Activated CD4-positive, alpha-beta T cell treated with anti-CD3 and anti-CD28 coated beads, Interleukin-2, amount 10 ng/mL, durations not matched to agents 24 days and 14 days (primary cell): ENCODE measurements around the gene DAB2. TPM values are rescaled to one million over a fixed set of nuclear protein-coding genes. Genes with fewer than 3 reads are reported as not detected.

Experiments used
- DNase-seq: peaks from one replicate; pipeline ENCODE4 v3.0.0; 2022
- H3K27ac Mint-ChIP-seq: one replicate; pipeline ENCODE4 v1.8.0; 2022; ENCODE audit warnings: mild to moderate bottlenecking, mixed read lengths
- H3K27me3 Mint-ChIP-seq: one replicate; pipeline ENCODE4 v1.8.0; 2022; ENCODE audit warnings: mixed read lengths
- H3K36me3 Mint-ChIP-seq: one replicate; pipeline ENCODE4 v1.8.0; 2022; ENCODE audit warnings: low read depth, mild to moderate bottlenecking, mixed read lengths
- H3K4me1 Mint-ChIP-seq: one replicate; pipeline ENCODE4 v1.8.0; 2021; ENCODE audit warnings: mixed read lengths
- H3K4me3 Mint-ChIP-seq: one replicate; pipeline ENCODE4 v1.8.0; 2022; ENCODE audit warnings: mild to moderate bottlenecking, moderate library complexity, mixed read lengths
- H3K9me3 Mint-ChIP-seq: one replicate; pipeline ENCODE4 v1.8.0; 2021; ENCODE audit warnings: mixed read lengths
- intact Hi-C: fragments of 100-400 bp; cut with micrococcal nuclease; formaldehyde crosslinking; loops from one replicate; pipeline ENCODE4 v1.15.1; 2023
- total RNA-seq: library from RNA; stranded (reverse); gene quantifications from 2 replicates; pipeline ENCODE4 v1.2.3, GENCODE V29; 2022

Gene DAB2
- not detected in 2 replicates for total RNA-seq

- Mint-ChIP-seq H3K36me3 (no peaks in the 10 kb centered on the region), H3K4me1 (peaks cover 6% of the 10 kb centered on the region), H3K9me3 (no peaks in the 10 kb centered on the region), H3K27me3 (peaks cover 65% of the 10 kb centered on the region), H3K4me3 (peak within 1 kb of the TSS; percentile 84), H3K27ac (no peak within 1 kb of the TSS)
- peak; percentile 79 for DNase-seq
- intact Hi-C loops = no loop called here
These were observed at the start of gene DAB2 for GRCh38 chr5:39424736-39425637. Gene DAB2, minus strand, starts transcription at chr5:39424980. Its CDS starts 30,660 bp downstream, at chr5:39394320.

- no peak overlapping the region for H3K4me3 Mint-ChIP-seq
- intact Hi-C loops = no loop called here
- no peaks in the 10 kb centered on the region for H3K4me1 Mint-ChIP-seq
- H3K36me3 Mint-ChIP-seq = no peaks in the 10 kb centered on the region
- no peak for DNase-seq
- H3K27ac Mint-ChIP-seq = no peak overlapping the region
- no peaks in the 10 kb centered on the region for H3K9me3 Mint-ChIP-seq
- H3K27me3 Mint-ChIP-seq = peaks cover 10% of the 10 kb centered on the region
These were observed 48.5 kb upstream of the DAB2 start for GRCh38 chr5:39473156-39473775.

GRCh38 chr5:39471836-39472508 is 47.2 kb upstream of the DAB2 start:
- Mint-ChIP-seq H3K9me3 (no peaks in the 10 kb centered on the region), H3K36me3 (no peaks in the 10 kb centered on the region), H3K4me1 (no peaks in the 10 kb centered on the region), H3K27me3 (peaks cover 10% of the 10 kb centered on the region), H3K27ac (no peak overlapping the region), H3K4me3 (no peak overlapping the region)
- DNase-seq = no peak
- intact Hi-C loops = no loop called here

GRCh38 chr5:39470811-39471210 is 46.0 kb upstream of the DAB2 start:
- no peak for DNase-seq
- intact Hi-C loops = no loop called here
- Mint-ChIP-seq H3K27ac (no peak overlapping the region), H3K4me3 (no peak overlapping the region), H3K9me3 (no peaks in the 10 kb centered on the region), H3K27me3 (peaks cover 8% of the 10 kb centered on the region), H3K36me3 (no peaks in the 10 kb centered on the region), H3K4me1 (no peaks in the 10 kb centered on the region)

- Mint-ChIP-seq H3K4me3 (no peak overlapping the region), H3K9me3 (no peaks in the 10 kb centered on the region), H3K36me3 (no peaks in the 10 kb centered on the region), H3K4me1 (no peaks in the 10 kb centered on the region), H3K27me3 (peaks cover 6% of the 10 kb centered on the region), H3K27ac (no peak overlapping the region)
- DNase-seq = no peak
- intact Hi-C loops = no loop called here
These were observed 45.1 kb upstream of the DAB2 start for GRCh38 chr5:39469777-39470415.

GRCh38 chr5:39469176-39469575 is 44.4 kb upstream of the DAB2 start:
- DNase-seq = no peak
- Mint-ChIP-seq H3K36me3 (no peaks in the 10 kb centered on the region), H3K9me3 (no peaks in the 10 kb centered on the region), H3K27me3 (peaks cover 6% of the 10 kb centered on the region), H3K27ac (no peak overlapping the region), H3K4me3 (no peak overlapping the region), H3K4me1 (no peaks in the 10 kb centered on the region)
- intact Hi-C loops = no loop called here

- Mint-ChIP-seq H3K4me1 (no peaks in the 10 kb centered on the region), H3K9me3 (no peaks in the 10 kb centered on the region), H3K27ac (no peak overlapping the region), H3K36me3 (no peaks in the 10 kb centered on the region), H3K27me3 (peaks cover 7% of the 10 kb centered on the region), H3K4me3 (no peak overlapping the region)
- DNase-seq = no peak
- intact Hi-C loops = no loop called here
These were observed 42.1 kb upstream of the DAB2 start for GRCh38 chr5:39466846-39467245.

GRCh38 chr5:39465843-39466242 is 41.1 kb upstream of the DAB2 start:
- peaks cover 2% of the 10 kb centered on the region for H3K27me3 Mint-ChIP-seq
- H3K4me1 Mint-ChIP-seq = no peaks in the 10 kb centered on the region
- H3K27ac Mint-ChIP-seq = no peak overlapping the region
- DNase-seq = no peak
- intact Hi-C loops = no loop called here
- no peak overlapping the region for H3K4me3 Mint-ChIP-seq
- no peaks in the 10 kb centered on the region for H3K36me3 Mint-ChIP-seq
- no peaks in the 10 kb centered on the region for H3K9me3 Mint-ChIP-seq

- no peak overlapping the region for H3K4me3 Mint-ChIP-seq
- no peaks in the 10 kb centered on the region for H3K9me3 Mint-ChIP-seq
- peaks cover 5% of the 10 kb centered on the region for H3K27me3 Mint-ChIP-seq
- no peaks in the 10 kb centered on the region for H3K4me1 Mint-ChIP-seq
- no peaks in the 10 kb centered on the region for H3K36me3 Mint-ChIP-seq
- intact Hi-C loops = no loop called here
- no peak overlapping the region for H3K27ac Mint-ChIP-seq
- no peak for DNase-seq
These were observed 40.3 kb upstream of the DAB2 start for GRCh38 chr5:39465097-39465496.

- Mint-ChIP-seq H3K4me3 (no peak overlapping the region), H3K9me3 (no peaks in the 10 kb centered on the region), H3K36me3 (no peaks in the 10 kb centered on the region), H3K27ac (no peak overlapping the region), H3K27me3 (peaks cover 5% of the 10 kb centered on the region), H3K4me1 (no peaks in the 10 kb centered on the region)
- no peak for DNase-seq
- intact Hi-C loops = no loop called here
These were observed 39.3 kb upstream of the DAB2 start for GRCh38 chr5:39464088-39464487.

GRCh38 chr5:39462211-39462610 is 37.4 kb upstream of the DAB2 start:
- H3K4me3 Mint-ChIP-seq = no peak overlapping the region
- peaks cover 13% of the 10 kb centered on the region for H3K27me3 Mint-ChIP-seq
- no peaks in the 10 kb centered on the region for H3K4me1 Mint-ChIP-seq
- no peak overlapping the region for H3K27ac Mint-ChIP-seq
- intact Hi-C loops = no loop called here
- no peaks in the 10 kb centered on the region for H3K36me3 Mint-ChIP-seq
- DNase-seq = no peak
- no peaks in the 10 kb centered on the region for H3K9me3 Mint-ChIP-seq

GRCh38 chr5:39461007-39461682 is 36.4 kb upstream of the DAB2 start:
- peaks cover 22% of the 10 kb centered on the region for H3K27me3 Mint-ChIP-seq
- no peak overlapping the region for H3K4me3 Mint-ChIP-seq
- no peaks in the 10 kb centered on the region for H3K4me1 Mint-ChIP-seq
- H3K27ac Mint-ChIP-seq = no peak overlapping the region
- intact Hi-C loops = no loop called here
- DNase-seq = no peak
- H3K9me3 Mint-ChIP-seq = no peaks in the 10 kb centered on the region
- no peaks in the 10 kb centered on the region for H3K36me3 Mint-ChIP-seq

- H3K4me3 Mint-ChIP-seq = no peak overlapping the region
- H3K36me3 Mint-ChIP-seq = no peaks in the 10 kb centered on the region
- H3K27me3 Mint-ChIP-seq = peaks cover 27% of the 10 kb centered on the region
These were observed 35.1 kb upstream of the DAB2 start for GRCh38 chr5:39459907-39460306.

More at GRCh38 chr5:39459907-39460306, 35.1 kb upstream of the DAB2 start:
- DNase-seq = no peak
- Mint-ChIP-seq H3K9me3 (no peaks in the 10 kb centered on the region), H3K27ac (no peak overlapping the region), H3K4me1 (no peaks in the 10 kb centered on the region)
- intact Hi-C loops = no loop called here
